Stimulated activated CD4-positive, alpha-beta T cell treated with anti-CD3 and anti-CD28 coated beads, TNF-alpha, amount 100 ng/mL, for 24 hours (primary cell): ENCODE results near the gene P2RY1.
A peak's percentile ranks its signal among the peaks of the same experiment; 100 is the strongest.

Experiments used
- DNase-seq, 3 experiments: peaks; one replicate each; pipeline ENCODE4 v3.0.0-alpha.2; 2020; ENCODE audit warnings: low read depth in 3 of 3

Gene P2RY1

GRCh38 chr3:152834776-152835600 lies at the start of gene P2RY1:
Gene P2RY1, plus strand, starts transcription at chr3:152835131. Its CDS starts 652 bp downstream, at chr3:152835783.
- DNase-seq: peak in 1 of 3 experiments; percentile 42

GRCh38 chr3:152786977-152787681 lies 47.8 kb upstream of the P2RY1 start:
- no peak for DNase-seq

- no peak for DNase-seq
These were observed 44.1 kb upstream of the P2RY1 start for GRCh38 chr3:152790651-152791387.

- DNase-seq: no peak
These were observed 41.0 kb upstream of the P2RY1 start for GRCh38 chr3:152793969-152794368.

GRCh38 chr3:152797751-152798432 lies 37.0 kb upstream of the P2RY1 start:
- DNase-seq: no peak

GRCh38 chr3:152811974-152812760 lies 22.8 kb upstream of the P2RY1 start:
- DNase-seq: no peak

- DNase-seq: no peak
These were observed 17.5 kb upstream of the P2RY1 start for GRCh38 chr3:152817400-152817799.

GRCh38 chr3:152818027-152818426 lies 16.9 kb upstream of the P2RY1 start:
- DNase-seq: no peak

- no peak for DNase-seq
These were observed 11.8 kb upstream of the P2RY1 start for GRCh38 chr3:152823173-152823572.

GRCh38 chr3:152823781-152824180 lies 11.2 kb upstream of the P2RY1 start:
- DNase-seq: no peak

- no peak for DNase-seq
These were observed 9.4 kb upstream of the P2RY1 start for GRCh38 chr3:152825566-152825965.

- no peak for DNase-seq
These were observed 8.5 kb upstream of the P2RY1 start for GRCh38 chr3:152826476-152826875.

GRCh38 chr3:152827313-152827712 lies 7.6 kb upstream of the P2RY1 start:
- DNase-seq: no peak

GRCh38 chr3:152828075-152828840 lies 6.7 kb upstream of the P2RY1 start:
- DNase-seq: no peak

- DNase-seq: no peak
These were observed 4.7 kb upstream of the P2RY1 start for GRCh38 chr3:152830245-152830644.

GRCh38 chr3:152832046-152832445 lies 2.9 kb upstream of the P2RY1 start:
- DNase-seq: no peak

- DNase-seq: no peak
These were observed 1.8 kb upstream of the P2RY1 start for GRCh38 chr3:152833089-152833488.

GRCh38 chr3:152834191-152834775 lies 648 bp upstream of the P2RY1 start:
- DNase-seq: no peak

GRCh38 chr3:152835601-152836102 lies 721 bp downstream of the P2RY1 start:
- no peak for DNase-seq

GRCh38 chr3:152836269-152836668 lies 1.3 kb downstream of the P2RY1 start:
- DNase-seq: no peak
